WERI-Rb-1 (cell line): ENCODE results near the gene ARHGAP26.
"Not testable (repeated sequence)": the region's sequence is repeated elsewhere in the genome, so short reads cannot be mapped to it uniquely, and the experiment has no call there.

Experiments used
- DNase-seq: peaks from one replicate; pipeline ENCODE4 v3.0.0-alpha.2; 2020
- H3K27ac ChIP-seq: fragments of 250-450 bp; sonication (Bioruptor Pico); 2 replicates; pipeline ENCODE4 v1.5.1; 2020; ENCODE audit warnings: mild to moderate bottlenecking, moderate library complexity
- H3K27me3 ChIP-seq: fragments of 250-450 bp; sonication (Bioruptor Pico); 2 replicates; pipeline ENCODE4 v1.5.1; 2021; ENCODE audit warnings: mild to moderate bottlenecking, low read depth, moderate library complexity; ENCODE audit not compliant: insufficient read depth, severe bottlenecking
- H3K36me3 ChIP-seq: fragments of 250-450 bp; sonication (Bioruptor Pico); 2 replicates; pipeline ENCODE4 v1.5.1; 2020; ENCODE audit warnings: mild to moderate bottlenecking, moderate library complexity
- H3K4me3 ChIP-seq: 2 replicates; pipeline ENCODE4 v1.5.1; 2011; ENCODE audit warnings: low read depth, mild to moderate bottlenecking, control low read depth, low read length
- H3K9me3 ChIP-seq: fragments of 250-450 bp; sonication (Bioruptor Pico); 2 replicates; pipeline ENCODE4 v1.5.1; 2021; ENCODE audit warnings: mild to moderate bottlenecking, moderate library complexity; ENCODE audit not compliant: severe bottlenecking
- TF ChIP-seq, protein P1 (sequence below): IDR thresholded peaks from 2 replicates; pipeline ENCODE4 v1.5.1; 2011; ENCODE audit warnings: low read depth, mild to moderate bottlenecking, control low read depth, inconsistent platforms, low read length

Gene ARHGAP26

DNA sequence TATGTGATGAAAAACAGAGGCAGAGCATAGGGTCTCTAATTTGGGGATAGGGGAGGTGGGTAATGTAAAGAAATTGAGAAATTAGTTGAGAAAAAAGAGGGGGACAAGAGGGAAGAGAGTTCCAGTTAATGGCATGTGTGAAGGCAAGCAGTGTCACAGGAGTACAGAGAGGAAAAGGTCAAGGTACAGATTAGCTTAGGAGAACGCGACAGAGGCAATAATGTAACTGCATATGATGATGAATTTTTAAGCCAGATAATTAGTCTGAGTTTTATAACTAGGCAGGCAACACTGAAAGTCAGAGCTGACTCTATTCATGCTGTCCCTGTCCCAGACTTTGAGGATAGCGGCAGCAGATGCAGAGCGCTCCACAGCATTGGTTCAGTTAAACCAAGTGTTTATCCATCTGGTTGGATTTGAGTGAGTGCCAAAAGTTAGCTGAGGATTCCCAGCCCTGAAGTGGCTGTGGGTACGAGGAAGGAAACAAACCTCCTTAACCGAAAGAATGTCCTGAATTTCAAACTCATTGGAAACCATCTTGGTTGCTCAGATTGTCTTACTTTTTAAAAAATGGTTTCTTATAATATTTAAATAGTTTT is 315.2 kb downstream of the ARHGAP26 start:
- Histone ChIP-seq H3K4me3 (no peak overlapping the region), H3K9me3 (no peaks in the 10 kb centered on the region), H3K36me3 (no peaks in the 10 kb centered on the region), H3K27me3 (no peaks in the 10 kb centered on the region), H3K27ac (no peak overlapping the region)
- DNase-seq = no peak
- TF ChIP-seq, protein P1, sequence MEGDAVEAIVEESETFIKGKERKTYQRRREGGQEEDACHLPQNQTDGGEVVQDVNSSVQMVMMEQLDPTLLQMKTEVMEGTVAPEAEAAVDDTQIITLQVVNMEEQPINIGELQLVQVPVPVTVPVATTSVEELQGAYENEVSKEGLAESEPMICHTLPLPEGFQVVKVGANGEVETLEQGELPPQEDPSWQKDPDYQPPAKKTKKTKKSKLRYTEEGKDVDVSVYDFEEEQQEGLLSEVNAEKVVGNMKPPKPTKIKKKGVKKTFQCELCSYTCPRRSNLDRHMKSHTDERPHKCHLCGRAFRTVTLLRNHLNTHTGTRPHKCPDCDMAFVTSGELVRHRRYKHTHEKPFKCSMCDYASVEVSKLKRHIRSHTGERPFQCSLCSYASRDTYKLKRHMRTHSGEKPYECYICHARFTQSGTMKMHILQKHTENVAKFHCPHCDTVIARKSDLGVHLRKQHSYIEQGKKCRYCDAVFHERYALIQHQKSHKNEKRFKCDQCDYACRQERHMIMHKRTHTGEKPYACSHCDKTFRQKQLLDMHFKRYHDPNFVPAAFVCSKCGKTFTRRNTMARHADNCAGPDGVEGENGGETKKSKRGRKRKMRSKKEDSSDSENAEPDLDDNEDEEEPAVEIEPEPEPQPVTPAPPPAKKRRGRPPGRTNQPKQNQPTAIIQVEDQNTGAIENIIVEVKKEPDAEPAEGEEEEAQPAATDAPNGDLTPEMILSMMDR = no peak

DNA sequence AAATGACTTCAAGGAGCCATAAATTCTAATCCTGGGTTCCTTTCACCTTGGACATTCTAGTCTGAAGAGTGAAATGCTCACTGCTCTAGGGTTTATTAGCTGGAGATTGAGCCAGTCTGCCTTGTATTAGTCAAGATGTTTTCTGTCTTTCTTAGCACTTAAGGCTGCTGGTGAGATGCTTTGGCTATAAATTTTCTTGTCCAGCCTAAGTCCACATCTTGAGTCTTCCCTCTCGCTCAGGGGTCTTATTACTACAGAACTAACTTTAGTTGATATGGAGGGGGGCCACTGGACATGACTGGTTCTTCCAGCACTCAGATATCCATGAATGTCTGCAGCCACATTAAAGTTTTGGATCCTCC is 316.4 kb downstream of the ARHGAP26 start:
- no peaks in the 10 kb centered on the region for H3K27me3 ChIP-seq
- DNase-seq = no peak
- no peaks in the 10 kb centered on the region for H3K36me3 ChIP-seq
- H3K9me3 ChIP-seq = no peaks in the 10 kb centered on the region
- H3K4me3 ChIP-seq = no peak overlapping the region
- H3K27ac ChIP-seq = no peak overlapping the region
- TF ChIP-seq, protein P1 = no peak

GRCh38 chr5:143086908-143087637 is 316.9 kb downstream of the ARHGAP26 start:
- Histone ChIP-seq H3K27me3 (no peaks in the 10 kb centered on the region), H3K27ac (no peak overlapping the region), H3K9me3 (no peaks in the 10 kb centered on the region), H3K4me3 (no peak overlapping the region), H3K36me3 (no peaks in the 10 kb centered on the region)
- TF ChIP-seq, protein P1 = no peak
- DNase-seq = no peak

DNA sequence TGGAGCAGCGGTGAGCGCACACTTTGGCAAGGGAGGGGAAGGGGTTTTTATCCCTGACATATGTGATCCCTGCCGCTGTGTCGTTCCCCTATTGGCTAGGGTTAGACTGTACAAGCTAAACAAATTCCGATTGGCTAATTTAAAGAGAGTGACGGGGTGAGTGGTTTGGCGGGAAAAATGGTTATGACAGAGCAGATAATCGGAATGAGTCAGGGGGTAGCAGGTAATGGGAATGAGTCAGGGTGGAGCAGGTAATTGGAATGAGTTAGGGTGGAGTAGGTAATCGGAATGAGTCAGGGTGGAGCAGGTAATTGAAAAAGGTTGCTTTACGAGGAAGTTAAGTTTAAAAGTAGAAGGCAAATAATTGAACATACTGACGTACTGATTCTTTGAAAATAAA is 318.5 kb downstream of the ARHGAP26 start:
- DNase-seq, H3K27ac ChIP-seq, H3K9me3 ChIP-seq, H3K36me3 ChIP-seq, H3K27me3 ChIP-seq, H3K4me3 ChIP-seq: not testable (repeated sequence)

DNA sequence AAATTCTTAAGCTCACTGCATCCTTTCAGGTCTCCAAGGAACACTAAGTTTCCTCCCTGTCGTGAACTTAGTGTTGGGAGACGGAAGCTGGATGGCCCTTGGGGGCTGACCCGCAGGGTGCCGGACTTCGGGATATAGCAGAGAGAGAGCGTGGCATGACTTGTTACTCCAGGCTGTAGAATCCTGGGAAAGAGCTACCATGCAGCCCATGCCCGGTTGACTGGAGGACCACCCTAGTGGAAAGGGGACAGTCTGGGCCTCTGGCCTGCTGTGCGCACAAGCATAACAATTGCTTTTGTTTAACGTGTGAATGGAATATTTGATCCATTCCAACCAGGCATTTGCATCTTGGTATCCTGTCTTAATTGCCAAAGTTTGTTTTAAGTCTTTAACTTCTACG is 319.9 kb downstream of the ARHGAP26 start:
- H3K36me3 ChIP-seq, H3K27ac ChIP-seq, DNase-seq, H3K4me3 ChIP-seq, H3K27me3 ChIP-seq, H3K9me3 ChIP-seq: not testable (repeated sequence)

DNA sequence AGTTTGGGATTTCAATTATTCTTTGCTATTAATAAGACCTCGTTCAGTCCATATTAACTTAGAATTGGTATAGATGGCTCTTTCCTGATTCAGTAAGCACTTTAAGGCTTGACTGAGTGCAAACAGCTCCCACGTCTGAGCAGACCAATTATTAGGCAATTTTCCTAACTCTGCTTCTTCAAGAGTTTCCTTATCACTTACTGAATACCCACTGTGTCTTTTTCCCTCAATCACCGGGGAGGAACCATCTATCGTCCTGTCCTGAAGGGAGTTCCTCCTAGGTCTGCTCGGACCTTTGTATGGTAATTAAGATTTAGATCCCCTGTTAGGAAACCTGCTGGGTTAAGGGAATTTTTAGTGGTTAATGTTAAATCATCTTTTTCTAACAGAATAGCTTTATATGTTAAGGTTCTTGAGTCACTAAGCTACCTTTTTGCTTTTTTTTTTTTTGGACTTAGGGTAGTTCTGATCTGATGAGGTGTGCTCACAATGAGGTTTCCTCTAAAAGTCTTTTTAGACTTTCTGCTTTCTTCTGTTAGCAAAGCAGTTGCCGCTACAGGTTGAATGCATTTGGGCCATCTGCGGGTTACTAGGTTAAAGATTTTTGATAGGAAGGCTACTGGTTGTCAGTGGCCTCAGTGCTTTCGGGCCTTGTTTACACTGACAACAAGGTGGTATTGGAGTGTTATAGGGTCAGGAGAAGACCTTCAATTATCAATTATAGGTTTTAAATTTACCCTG is 322.7 kb downstream of the ARHGAP26 start:
- not testable (repeated sequence) for H3K36me3 ChIP-seq, DNase-seq, H3K27ac ChIP-seq, H3K27me3 ChIP-seq, H3K4me3 ChIP-seq, H3K9me3 ChIP-seq

GRCh38 chr5:143093452-143094086 is 323.4 kb downstream of the ARHGAP26 start:
- no peak for DNase-seq

More at GRCh38 chr5:143093452-143094086, 323.4 kb downstream of the ARHGAP26 start:
- H3K27ac ChIP-seq = no peak overlapping the region
- no peak overlapping the region for H3K4me3 ChIP-seq
- H3K27me3 ChIP-seq = no peaks in the 10 kb centered on the region
- H3K9me3 ChIP-seq = no peaks in the 10 kb centered on the region
- TF ChIP-seq, protein P1 = no peak
- no peaks in the 10 kb centered on the region for H3K36me3 ChIP-seq
